Measurements from ENCODE around the gene CAMTA1.

DNA sequence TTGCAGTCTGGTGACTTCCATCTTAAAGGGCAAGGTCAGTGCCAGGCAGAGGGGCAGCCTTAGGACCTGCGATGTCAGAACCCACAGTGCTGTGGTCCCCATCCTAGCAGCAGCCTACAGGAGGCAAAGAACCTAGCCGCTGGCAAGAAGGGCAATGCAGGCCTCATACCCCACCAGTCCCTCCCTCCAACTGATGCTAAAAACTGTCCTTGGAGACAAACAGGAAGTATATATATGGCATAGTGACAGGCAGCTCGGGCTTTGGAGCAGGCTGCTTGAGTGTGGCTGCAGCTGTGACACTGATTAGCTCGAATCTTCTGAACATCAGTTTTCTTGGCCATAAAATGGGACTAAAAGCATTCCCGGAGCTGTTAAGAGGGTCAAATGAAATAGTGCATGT lies 829.9 kb downstream of the CAMTA1 start:
- TF ChIP-seq POLR2AphosphoS5 (IDR thresholded peaks at IDR 0.05; ENCODE audit: low read depth, low read length) (no peak), SIN3A (IDR thresholded peaks at IDR 0.05; ENCODE audit: borderline replicate concordance, insufficient read depth, low read depth, low read length) (no peak), TCF7L2 (IDR thresholded peaks at IDR 0.05; ENCODE audit: low read depth, low read length) (no peak)
- TF ChIP-seq, protein P1, sequence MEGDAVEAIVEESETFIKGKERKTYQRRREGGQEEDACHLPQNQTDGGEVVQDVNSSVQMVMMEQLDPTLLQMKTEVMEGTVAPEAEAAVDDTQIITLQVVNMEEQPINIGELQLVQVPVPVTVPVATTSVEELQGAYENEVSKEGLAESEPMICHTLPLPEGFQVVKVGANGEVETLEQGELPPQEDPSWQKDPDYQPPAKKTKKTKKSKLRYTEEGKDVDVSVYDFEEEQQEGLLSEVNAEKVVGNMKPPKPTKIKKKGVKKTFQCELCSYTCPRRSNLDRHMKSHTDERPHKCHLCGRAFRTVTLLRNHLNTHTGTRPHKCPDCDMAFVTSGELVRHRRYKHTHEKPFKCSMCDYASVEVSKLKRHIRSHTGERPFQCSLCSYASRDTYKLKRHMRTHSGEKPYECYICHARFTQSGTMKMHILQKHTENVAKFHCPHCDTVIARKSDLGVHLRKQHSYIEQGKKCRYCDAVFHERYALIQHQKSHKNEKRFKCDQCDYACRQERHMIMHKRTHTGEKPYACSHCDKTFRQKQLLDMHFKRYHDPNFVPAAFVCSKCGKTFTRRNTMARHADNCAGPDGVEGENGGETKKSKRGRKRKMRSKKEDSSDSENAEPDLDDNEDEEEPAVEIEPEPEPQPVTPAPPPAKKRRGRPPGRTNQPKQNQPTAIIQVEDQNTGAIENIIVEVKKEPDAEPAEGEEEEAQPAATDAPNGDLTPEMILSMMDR (IDR thresholded peaks at IDR 0.05), result no peak
